WTC11 (cell line): ENCODE results near the gene SCP2D1. TPM values are rescaled to one million over a fixed set of nuclear protein-coding genes. Genes with fewer than 3 reads are reported as not detected.

Source experiments
- ATAC-seq: fragments of 200-7000 bp; cut with Tn5 transposase; 2 replicates; pipeline ENCODE4 v1.10.0; 2021; ENCODE audit warnings: mild to moderate bottlenecking, moderate library complexity
- CTCF ChIA-PET: fragments of 300-600 bp; sonication (Branson Sonifier 250); formaldehyde crosslinking; loops from one replicate; lab custom pipeline; 2021; ENCODE audit warnings: antibody characterized with exemption; lab: Charles Lee
- POLR2A ChIA-PET: fragments of 350-600 bp; sonication (Branson Sonifier 250); formaldehyde crosslinking; loops from one replicate; lab custom pipeline; 2021; ENCODE audit warnings: antibody characterized with exemption; lab: Charles Lee
- DNase-seq: peaks from one replicate; pipeline ENCODE4 v3.0.0; 2021; ENCODE audit warnings: low spot score
- H3K27ac Mint-ChIP-seq: 2 replicates; pipeline ENCODE4 v1.8.0; 2021; ENCODE audit warnings: mixed read lengths
- H3K27me3 Mint-ChIP-seq: 2 replicates; pipeline ENCODE4 v1.8.0; 2021; ENCODE audit warnings: low read depth, mild to moderate bottlenecking, moderate library complexity, mixed read lengths
- H3K36me3 Mint-ChIP-seq: 2 replicates; pipeline ENCODE4 v1.8.0; 2021; ENCODE audit warnings: mixed read lengths
- H3K4me1 Mint-ChIP-seq: 2 replicates; pipeline ENCODE4 v1.8.0; 2022; ENCODE audit warnings: mixed read lengths
- H3K4me3 Mint-ChIP-seq: 2 replicates; pipeline ENCODE4 v1.8.0; 2021; ENCODE audit warnings: mild to moderate bottlenecking, moderate library complexity, mixed read lengths
- H3K9me3 Mint-ChIP-seq: 2 replicates; pipeline ENCODE4 v1.8.0; 2021; ENCODE audit warnings: mixed read lengths
- ATF1 ChIP-seq: sonication (generic); formaldehyde crosslinking; IDR thresholded peaks from 2 replicates; pipeline ENCODE4 v1.8.1; 2023; ENCODE audit warnings: mild to moderate bottlenecking, moderate library complexity, missing genetic modification reagents
- CREM ChIP-seq: sonication (generic); formaldehyde crosslinking; IDR thresholded peaks from 2 replicates; pipeline ENCODE4 v1.8.1; 2022; ENCODE audit warnings: mild to moderate bottlenecking, missing genetic modification reagents, moderate library complexity
- CTCF ChIP-seq: fragments of 200-600 bp; IDR thresholded peaks from 2 replicates; pipeline ENCODE4 v1.8.0; 2022; ENCODE audit warnings: antibody characterized with exemption
- E2F4 ChIP-seq: sonication (generic); formaldehyde crosslinking; IDR thresholded peaks from 2 replicates; pipeline ENCODE4 v1.8.1; 2022; ENCODE audit warnings: low read depth, mild to moderate bottlenecking, moderate library complexity, missing genetic modification reagents, borderline replicate concordance
- ESRRA ChIP-seq: sonication (generic); formaldehyde crosslinking; IDR thresholded peaks from 2 replicates; pipeline ENCODE4 v1.8.1; 2022; ENCODE audit warnings: mild to moderate bottlenecking, missing genetic modification reagents, borderline replicate concordance
- ETV6 ChIP-seq: sonication (generic); formaldehyde crosslinking; IDR thresholded peaks from 2 replicates; pipeline ENCODE4 v1.8.1; 2022; ENCODE audit warnings: mild to moderate bottlenecking, missing genetic modification reagents
- HMGXB4 ChIP-seq: sonication (generic); formaldehyde crosslinking; IDR thresholded peaks from 2 replicates; pipeline ENCODE4 v1.8.1; 2023; ENCODE audit warnings: mild to moderate bottlenecking, moderate library complexity, missing genetic modification reagents
- NFYB ChIP-seq: sonication (generic); formaldehyde crosslinking; conservative IDR thresholded peaks from 2 replicates; pipeline ENCODE4 v1.8.0; 2022; ENCODE audit warnings: low read depth, missing genetic modification reagents
- NR2C2 ChIP-seq: sonication (generic); formaldehyde crosslinking; IDR thresholded peaks from 2 replicates; pipeline ENCODE4 v1.8.0; 2022; ENCODE audit warnings: mild to moderate bottlenecking, missing genetic modification reagents
- TCF7 ChIP-seq: sonication (generic); formaldehyde crosslinking; IDR thresholded peaks from 2 replicates; pipeline ENCODE4 v1.8.0; 2022; ENCODE audit warnings: mild to moderate bottlenecking, low read depth, missing genetic modification reagents, moderate library complexity
- ZBTB21 ChIP-seq: sonication (generic); formaldehyde crosslinking; IDR thresholded peaks from 2 replicates; pipeline ENCODE4 v1.8.1; 2023; ENCODE audit warnings: mild to moderate bottlenecking, missing genetic modification reagents, borderline replicate concordance
- ZNF121 ChIP-seq: sonication (generic); formaldehyde crosslinking; IDR thresholded peaks from 2 replicates; pipeline ENCODE4 v1.8.0; 2023; ENCODE audit warnings: missing genetic modification reagents
- total RNA-seq: library from RNA; stranded (reverse); gene quantifications from 3 replicates; pipeline ENCODE4 v1.2.3, GENCODE V29; 2021
- TF ChIP-seq, protein P1 (sequence below): sonication (generic); formaldehyde crosslinking; IDR thresholded peaks from 2 replicates; pipeline ENCODE4 v1.8.1; 2023; ENCODE audit warnings: mild to moderate bottlenecking, missing genetic modification reagents, moderate library complexity
- TF ChIP-seq, protein P2 (sequence below): sonication (generic); formaldehyde crosslinking; IDR thresholded peaks from 2 replicates; pipeline ENCODE4 v1.8.1; 2022; ENCODE audit warnings: mild to moderate bottlenecking, missing genetic modification reagents, moderate library complexity, borderline replicate concordance
- TF ChIP-seq, protein P3 (sequence below): fragments of 250-450 bp; sonication (Bioruptor Pico); conservative IDR thresholded peaks from 2 replicates; pipeline ENCODE4 v1.9.0; 2021; ENCODE audit warnings: mild to moderate bottlenecking
- TF ChIP-seq, protein P4 (sequence below): sonication (generic); formaldehyde crosslinking; IDR thresholded peaks from 2 replicates; pipeline ENCODE4 v1.8.0; 2023; ENCODE audit warnings: missing genetic modification reagents
- TF ChIP-seq, protein P5 (sequence below): sonication (generic); formaldehyde crosslinking; IDR thresholded peaks from 2 replicates; pipeline ENCODE4 v1.8.0; 2022; ENCODE audit warnings: mild to moderate bottlenecking, missing genetic modification reagents
- TF ChIP-seq, protein P6 (sequence below): sonication (generic); formaldehyde crosslinking; conservative IDR thresholded peaks from 2 replicates; pipeline ENCODE4 v1.8.1; 2023; ENCODE audit warnings: mild to moderate bottlenecking, low read depth, missing genetic modification reagents, moderate library complexity
- TF ChIP-seq, protein P7 (sequence below): sonication (generic); formaldehyde crosslinking; IDR thresholded peaks from 2 replicates; pipeline ENCODE4 v1.8.0; 2022; ENCODE audit warnings: mild to moderate bottlenecking, missing genetic modification reagents

Gene SCP2D1
- total RNA-seq, 1 experiment from 2014 or later, result not detected

GRCh38 chr20:18808712-18809111, 4.9 kb upstream of the SCP2D1 start (continued):
- TF ChIP-seq, protein P1, sequence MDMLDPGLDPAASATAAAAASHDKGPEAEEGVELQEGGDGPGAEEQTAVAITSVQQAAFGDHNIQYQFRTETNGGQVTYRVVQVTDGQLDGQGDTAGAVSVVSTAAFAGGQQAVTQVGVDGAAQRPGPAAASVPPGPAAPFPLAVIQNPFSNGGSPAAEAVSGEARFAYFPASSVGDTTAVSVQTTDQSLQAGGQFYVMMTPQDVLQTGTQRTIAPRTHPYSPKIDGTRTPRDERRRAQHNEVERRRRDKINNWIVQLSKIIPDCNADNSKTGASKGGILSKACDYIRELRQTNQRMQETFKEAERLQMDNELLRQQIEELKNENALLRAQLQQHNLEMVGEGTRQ (CRISPR knock-in tag), result no peak
- TF ChIP-seq, protein P2, sequence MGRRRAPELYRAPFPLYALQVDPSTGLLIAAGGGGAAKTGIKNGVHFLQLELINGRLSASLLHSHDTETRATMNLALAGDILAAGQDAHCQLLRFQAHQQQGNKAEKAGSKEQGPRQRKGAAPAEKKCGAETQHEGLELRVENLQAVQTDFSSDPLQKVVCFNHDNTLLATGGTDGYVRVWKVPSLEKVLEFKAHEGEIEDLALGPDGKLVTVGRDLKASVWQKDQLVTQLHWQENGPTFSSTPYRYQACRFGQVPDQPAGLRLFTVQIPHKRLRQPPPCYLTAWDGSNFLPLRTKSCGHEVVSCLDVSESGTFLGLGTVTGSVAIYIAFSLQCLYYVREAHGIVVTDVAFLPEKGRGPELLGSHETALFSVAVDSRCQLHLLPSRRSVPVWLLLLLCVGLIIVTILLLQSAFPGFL (CRISPR knock-in tag), result no peak
- TF ChIP-seq, protein P3, sequence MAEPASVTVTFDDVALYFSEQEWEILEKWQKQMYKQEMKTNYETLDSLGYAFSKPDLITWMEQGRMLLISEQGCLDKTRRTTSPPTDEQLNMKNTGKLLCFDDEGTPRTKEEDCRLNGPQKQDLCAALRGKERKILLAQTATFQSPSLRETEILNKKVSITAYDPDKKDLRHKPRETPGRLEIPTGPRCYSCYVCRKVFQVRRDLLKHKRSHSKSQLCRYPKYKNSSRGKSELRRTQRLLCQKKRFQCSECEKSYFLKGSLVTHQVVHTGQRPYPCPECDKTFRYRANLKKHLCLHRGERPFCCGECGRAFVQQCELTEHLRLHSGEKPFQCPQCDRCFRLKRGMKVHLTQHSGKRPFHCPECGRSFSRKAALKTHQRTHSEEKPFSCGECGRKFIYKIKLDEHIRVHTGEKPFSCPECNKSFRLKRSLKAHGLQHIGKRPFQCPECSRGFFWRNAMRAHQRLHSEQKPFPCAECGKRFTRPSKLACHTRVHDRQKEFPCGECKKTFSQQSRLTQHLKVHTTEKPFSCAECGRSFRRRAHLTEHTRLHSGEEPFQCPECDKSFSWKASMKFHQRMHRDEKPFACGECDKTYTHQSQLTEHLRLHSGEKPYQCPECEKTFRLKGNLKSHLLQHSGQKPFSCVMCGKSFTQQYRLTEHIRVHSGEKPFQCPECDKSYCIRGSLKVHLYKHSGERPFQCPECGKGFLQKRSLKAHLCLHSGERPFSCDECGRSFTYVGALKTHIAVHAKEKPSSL, result no peak
- TF ChIP-seq TCF7 (CRISPR knock-in tag) (no peak), ZBTB21 (CRISPR knock-in tag) (no peak)

DNA sequence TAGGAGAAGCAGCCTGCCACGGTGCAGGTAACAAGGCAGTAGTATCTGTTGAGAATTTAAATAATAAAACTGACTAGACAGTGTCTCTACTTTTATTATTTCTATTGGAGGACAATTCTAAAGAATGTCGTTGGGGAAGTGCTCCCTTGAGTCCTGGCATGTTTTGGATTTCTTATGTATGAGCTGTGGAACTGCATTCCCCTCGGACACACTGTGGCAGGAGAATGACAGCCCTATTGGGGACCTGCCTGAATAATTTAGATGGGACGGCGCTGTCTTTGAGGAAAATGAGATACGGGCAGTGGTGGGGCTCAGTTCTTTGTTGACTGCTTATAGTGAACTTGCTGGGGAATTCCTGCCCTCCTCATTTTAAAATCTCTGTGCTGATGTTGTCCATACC, 2.4 kb upstream of the SCP2D1 start:
- H3K4me1 Mint-ChIP-seq, result no peaks in the 10 kb centered on the region
- peaks cover 4% of the 10 kb centered on the region for H3K27me3 Mint-ChIP-seq
- ChIA-PET CTCF (interaction anchor here (1.2 kb wide), 1 partner anchor 179 kb away, joined by 3 read pairs; no protein-coding TSS in a partner anchor), POLR2A (no interaction called here)
- no peak overlapping the region for H3K4me3 Mint-ChIP-seq
- peaks cover 7% of the 10 kb centered on the region for H3K9me3 Mint-ChIP-seq
- TF ChIP-seq, protein P4, sequence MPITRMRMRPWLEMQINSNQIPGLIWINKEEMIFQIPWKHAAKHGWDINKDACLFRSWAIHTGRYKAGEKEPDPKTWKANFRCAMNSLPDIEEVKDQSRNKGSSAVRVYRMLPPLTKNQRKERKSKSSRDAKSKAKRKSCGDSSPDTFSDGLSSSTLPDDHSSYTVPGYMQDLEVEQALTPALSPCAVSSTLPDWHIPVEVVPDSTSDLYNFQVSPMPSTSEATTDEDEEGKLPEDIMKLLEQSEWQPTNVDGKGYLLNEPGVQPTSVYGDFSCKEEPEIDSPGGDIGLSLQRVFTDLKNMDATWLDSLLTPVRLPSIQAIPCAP (CRISPR knock-in tag), result no peak
- no peak for TF ChIP-seq NR2C2 (CRISPR knock-in tag)
- no peak for TF ChIP-seq CTCF
- no peak for TF ChIP-seq ATF1 (CRISPR knock-in tag)
- no peak for TF ChIP-seq NFYB (CRISPR knock-in tag)
- TF ChIP-seq, protein P5, sequence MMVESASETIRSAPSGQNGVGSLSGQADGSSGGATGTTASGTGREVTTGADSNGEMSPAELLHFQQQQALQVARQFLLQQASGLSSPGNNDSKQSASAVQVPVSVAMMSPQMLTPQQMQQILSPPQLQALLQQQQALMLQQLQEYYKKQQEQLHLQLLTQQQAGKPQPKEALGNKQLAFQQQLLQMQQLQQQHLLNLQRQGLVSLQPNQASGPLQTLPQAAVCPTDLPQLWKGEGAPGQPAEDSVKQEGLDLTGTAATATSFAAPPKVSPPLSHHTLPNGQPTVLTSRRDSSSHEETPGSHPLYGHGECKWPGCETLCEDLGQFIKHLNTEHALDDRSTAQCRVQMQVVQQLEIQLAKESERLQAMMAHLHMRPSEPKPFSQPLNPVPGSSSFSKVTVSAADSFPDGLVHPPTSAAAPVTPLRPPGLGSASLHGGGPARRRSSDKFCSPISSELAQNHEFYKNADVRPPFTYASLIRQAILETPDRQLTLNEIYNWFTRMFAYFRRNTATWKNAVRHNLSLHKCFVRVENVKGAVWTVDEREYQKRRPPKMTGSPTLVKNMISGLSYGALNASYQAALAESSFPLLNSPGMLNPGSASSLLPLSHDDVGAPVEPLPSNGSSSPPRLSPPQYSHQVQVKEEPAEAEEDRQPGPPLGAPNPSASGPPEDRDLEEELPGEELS (CRISPR knock-in tag), result no peak
- TF ChIP-seq, protein P6, sequence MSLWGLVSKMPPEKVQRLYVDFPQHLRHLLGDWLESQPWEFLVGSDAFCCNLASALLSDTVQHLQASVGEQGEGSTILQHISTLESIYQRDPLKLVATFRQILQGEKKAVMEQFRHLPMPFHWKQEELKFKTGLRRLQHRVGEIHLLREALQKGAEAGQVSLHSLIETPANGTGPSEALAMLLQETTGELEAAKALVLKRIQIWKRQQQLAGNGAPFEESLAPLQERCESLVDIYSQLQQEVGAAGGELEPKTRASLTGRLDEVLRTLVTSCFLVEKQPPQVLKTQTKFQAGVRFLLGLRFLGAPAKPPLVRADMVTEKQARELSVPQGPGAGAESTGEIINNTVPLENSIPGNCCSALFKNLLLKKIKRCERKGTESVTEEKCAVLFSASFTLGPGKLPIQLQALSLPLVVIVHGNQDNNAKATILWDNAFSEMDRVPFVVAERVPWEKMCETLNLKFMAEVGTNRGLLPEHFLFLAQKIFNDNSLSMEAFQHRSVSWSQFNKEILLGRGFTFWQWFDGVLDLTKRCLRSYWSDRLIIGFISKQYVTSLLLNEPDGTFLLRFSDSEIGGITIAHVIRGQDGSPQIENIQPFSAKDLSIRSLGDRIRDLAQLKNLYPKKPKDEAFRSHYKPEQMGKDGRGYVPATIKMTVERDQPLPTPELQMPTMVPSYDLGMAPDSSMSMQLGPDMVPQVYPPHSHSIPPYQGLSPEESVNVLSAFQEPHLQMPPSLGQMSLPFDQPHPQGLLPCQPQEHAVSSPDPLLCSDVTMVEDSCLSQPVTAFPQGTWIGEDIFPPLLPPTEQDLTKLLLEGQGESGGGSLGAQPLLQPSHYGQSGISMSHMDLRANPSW (CRISPR knock-in tag), result no peak
- no peak for TF ChIP-seq ETV6 (CRISPR knock-in tag)
- TF ChIP-seq, protein P7, sequence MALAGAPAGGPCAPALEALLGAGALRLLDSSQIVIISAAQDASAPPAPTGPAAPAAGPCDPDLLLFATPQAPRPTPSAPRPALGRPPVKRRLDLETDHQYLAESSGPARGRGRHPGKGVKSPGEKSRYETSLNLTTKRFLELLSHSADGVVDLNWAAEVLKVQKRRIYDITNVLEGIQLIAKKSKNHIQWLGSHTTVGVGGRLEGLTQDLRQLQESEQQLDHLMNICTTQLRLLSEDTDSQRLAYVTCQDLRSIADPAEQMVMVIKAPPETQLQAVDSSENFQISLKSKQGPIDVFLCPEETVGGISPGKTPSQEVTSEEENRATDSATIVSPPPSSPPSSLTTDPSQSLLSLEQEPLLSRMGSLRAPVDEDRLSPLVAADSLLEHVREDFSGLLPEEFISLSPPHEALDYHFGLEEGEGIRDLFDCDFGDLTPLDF, result no peak
- no peak for TF ChIP-seq E2F4
- TF ChIP-seq ESRRA (CRISPR knock-in tag), result no peak
- no peak for TF ChIP-seq HMGXB4 (CRISPR knock-in tag)
- no peak for TF ChIP-seq CREM (CRISPR knock-in tag)
- TF ChIP-seq ZNF121 (CRISPR knock-in tag), result no peak
- no peaks in the 10 kb centered on the region for H3K36me3 Mint-ChIP-seq
- no peak overlapping the region for H3K27ac Mint-ChIP-seq
- DNase-seq, result no peak
- no peak for ATAC-seq
